GM23248 (cell line): ENCODE data around the gene LSM3. TPM values are rescaled to one million over a fixed set of nuclear protein-coding genes. Genes with fewer than 3 reads are reported as not detected.

Experiments
- DNase-seq: peaks from one replicate; pipeline ENCODE4 v3.0.0-alpha.2; 2015
- H2AFZ ChIP-seq: fragments of 200-600 bp; sonication (generic); 2 replicates; pipeline ENCODE4 v1.6.1; 2016; ENCODE audit warnings: antibody characterized with exemption
- H3F3A ChIP-seq: fragments of 200-600 bp; sonication (generic); 2 replicates; pipeline ENCODE4 v1.6.1; 2016; ENCODE audit warnings: mild to moderate bottlenecking, antibody characterized with exemption, mixed run types; ENCODE audit not compliant: insufficient read depth
- H3K27ac ChIP-seq: fragments of 200-600 bp; sonication (generic); 2 replicates; pipeline ENCODE4 v1.5.1; 2016; ENCODE audit warnings: mild to moderate bottlenecking
- H3K27me3 ChIP-seq: fragments of 200-600 bp; sonication (generic); replicated peaks from 2 replicates; pipeline ENCODE4 v1.6.1; 2016; ENCODE audit warnings: mild to moderate bottlenecking; ENCODE audit not compliant: insufficient read depth
- H3K36me3 ChIP-seq: fragments of 200-600 bp; sonication (generic); 2 replicates; pipeline ENCODE4 v1.6.1; 2016; ENCODE audit warnings: low read depth, mild to moderate bottlenecking
- H3K4me1 ChIP-seq: fragments of 200-600 bp; sonication (generic); 2 replicates; pipeline ENCODE4 v1.6.1; 2016; ENCODE audit warnings: mild to moderate bottlenecking; ENCODE audit not compliant: insufficient read depth
- H3K4me2 ChIP-seq: fragments of 200-600 bp; sonication (generic); one replicate; pipeline ENCODE4 v1.6.1; 2016; ENCODE audit warnings: mild to moderate bottlenecking; ENCODE audit not compliant: unreplicated experiment
- H3K4me3 ChIP-seq: fragments of 200-600 bp; sonication (generic); 2 replicates; pipeline ENCODE4 v1.5.1; 2016; ENCODE audit warnings: mild to moderate bottlenecking
- H3K79me2 ChIP-seq: fragments of 200-600 bp; sonication (generic); 2 replicates; pipeline ENCODE4 v1.6.1; 2016; ENCODE audit warnings: mild to moderate bottlenecking; ENCODE audit not compliant: insufficient read depth
- H3K9ac ChIP-seq: fragments of 200-600 bp; sonication (generic); 2 replicates; pipeline ENCODE4 v1.6.1; 2016; ENCODE audit warnings: mild to moderate bottlenecking
- H3K9me2 ChIP-seq: fragments of 200-600 bp; sonication (generic); 2 replicates; pipeline ENCODE4 v1.6.1; 2016; ENCODE audit warnings: mixed run types, mild to moderate bottlenecking, moderate library complexity; ENCODE audit not compliant: insufficient read depth
- H3K9me3 ChIP-seq: fragments of 200-600 bp; sonication (generic); one replicate; pipeline ENCODE4 v1.6.1; 2017; ENCODE audit warnings: low read depth
- H4K20me1 ChIP-seq: fragments of 200-600 bp; sonication (generic); 2 replicates; pipeline ENCODE4 v1.6.0; 2016; ENCODE audit not compliant: insufficient read depth
- EZH2 ChIP-seq: fragments of 200-600 bp; sonication (generic); IDR thresholded peaks from 2 replicates; pipeline ENCODE4 v1.6.1; 2018; ENCODE audit warnings: antibody characterized with exemption, mild to moderate bottlenecking; ENCODE audit not compliant: insufficient read depth, poor library complexity, severe bottlenecking
- EZH2phosphoT487 ChIP-seq: fragments of 200-600 bp; sonication (generic); IDR thresholded peaks from 2 replicates; pipeline ENCODE4 v1.6.1; 2018; ENCODE audit warnings: antibody characterized with exemption, moderate library complexity, mild to moderate bottlenecking, low read depth; ENCODE audit not compliant: insufficient read depth
- WGBS, 2 experiments: methylation state at CpG; one replicate each; pipeline ENCODE4 v1.1.6; 2015 to 2017; ENCODE audit warnings: low lambda C conversion rate in 2 of 2, low coverage in 1 of 2; ENCODE audit errors: missing lambda C conversion rate in 2 of 2; 5-methylcytosine and 5-hydroxymethylcytosine counted together
- in situ Hi-C: fragments of 300-500 bp; cut with MboI; formaldehyde crosslinking; loops from 2 replicates; pipeline ENCODE4 v1.15.0; 2020
- polyA plus RNA-seq: library from polyadenylated mRNA; unstranded; fragments of >200 nt; fragmentation: Nextera tagmentation; extraction: Ambion mirVana; gene quantifications from 2 replicates; pipeline ENCODE4 v1.2.1, GENCODE V29; 2016
- total RNA-seq: library from RNA; depleted of rRNA; stranded (reverse); fragments of >200 nt; shearing (Covaris generic); gene quantifications from 2 replicates; pipeline ENCODE4 v1.2.3, GENCODE V29; 2014

The LSM3 gene
- total and polyA plus RNA-seq, 2 experiments from 2014 or later: 9.4 to 32.3 TPM

- H3K4me3 ChIP-seq: no peak overlapping the region
- no peaks in the 10 kb centered on the region for H3K9me2 ChIP-seq
- no peaks in the 10 kb centered on the region for H3K4me1 ChIP-seq
- DNase-seq: no peak
- H3F3A ChIP-seq: no peaks in the 10 kb centered on the region; the same call in 1 of the 2 replicates
- H3K9me3 ChIP-seq: no peaks in the 10 kb centered on the region
- H3K27me3 ChIP-seq: no peaks in the 10 kb centered on the region
- 77 to 79% methylated on average over 2 of the region's 2 CpGs for WGBS, 2 experiments
- no peak overlapping the region for H3K27ac ChIP-seq
- H3K36me3 ChIP-seq: peaks cover 90% of the 10 kb centered on the region
- H2AFZ ChIP-seq: no peak overlapping the region
- no peak overlapping the region for H3K4me2 ChIP-seq
- no peak overlapping the region for H3K9ac ChIP-seq
- no peaks in the 10 kb centered on the region for H4K20me1 ChIP-seq
- H3K79me2 ChIP-seq: peaks cover 97% of the 10 kb centered on the region
- in situ Hi-C loops: no loop called here
- no peak for TF ChIP-seq EZH2
- TF ChIP-seq EZH2phosphoT487: no peak
These were observed 17.3 kb upstream of the LSM3 start for GRCh38 chr3:14161282-14161681.

GRCh38 chr3:14162178-14162577, 16.4 kb upstream of the LSM3 start:
- Histone ChIP-seq H3K4me3 (no peak overlapping the region), H3K4me2 (no peak overlapping the region), H3K27ac (no peak overlapping the region), H3F3A (no peaks in the 10 kb centered on the region), H3K9me3 (no peaks in the 10 kb centered on the region), H3K36me3 (peaks cover 90% of the 10 kb centered on the region), H3K9ac (no peak overlapping the region), H3K4me1 (no peaks in the 10 kb centered on the region), H3K79me2 (peaks cover 96% of the 10 kb centered on the region), H2AFZ (no peak overlapping the region), H4K20me1 (no peaks in the 10 kb centered on the region), H3K9me2 (no peaks in the 10 kb centered on the region), H3K27me3 (no peaks in the 10 kb centered on the region)
- WGBS, 2 experiments: 87 to 89% methylated on average over 2 of the region's 2 CpGs
- no peak for TF ChIP-seq EZH2phosphoT487
- TF ChIP-seq EZH2: no peak
- no peak for DNase-seq
- in situ Hi-C loops: no loop called here

GRCh38 chr3:14166877-14167603, 11.6 kb upstream of the LSM3 start:
- no peak overlapping the region for H3K27ac ChIP-seq
- H3K9me2 ChIP-seq: no peaks in the 10 kb centered on the region
- no peaks in the 10 kb centered on the region for H4K20me1 ChIP-seq
- no peak overlapping the region for H3K9ac ChIP-seq
- H3K4me1 ChIP-seq: peaks cover 32% of the 10 kb centered on the region
- no peak overlapping the region for H3K4me3 ChIP-seq
- H3K79me2 ChIP-seq: peaks cover 77% of the 10 kb centered on the region
- no peak for DNase-seq
- H2AFZ ChIP-seq: no peak overlapping the region
- H3F3A ChIP-seq: peaks cover 37% of the 10 kb centered on the region
- H3K4me2 ChIP-seq: no peak overlapping the region
- TF ChIP-seq EZH2phosphoT487: no peak
- TF ChIP-seq EZH2: no peak
- no peaks in the 10 kb centered on the region for H3K27me3 ChIP-seq
- H3K9me3 ChIP-seq: no peaks in the 10 kb centered on the region
- in situ Hi-C loops: no loop called here
- WGBS, 2 experiments: 93 to 94% methylated on average over 9 of the region's 9 CpGs
- H3K36me3 ChIP-seq: peaks cover 70% of the 10 kb centered on the region

GRCh38 chr3:14169435-14169834, 9.2 kb upstream of the LSM3 start:
- WGBS, 2 experiments: 58 to 59% methylated on average over 2 of the region's 2 CpGs
- DNase-seq: peak; percentile 34
- peaks cover 53% of the 10 kb centered on the region for H3K36me3 ChIP-seq

More at GRCh38 chr3:14169435-14169834, 9.2 kb upstream of the LSM3 start:
- Histone ChIP-seq H4K20me1 (no peaks in the 10 kb centered on the region), H3K79me2 (peaks cover 77% of the 10 kb centered on the region), H3K27ac (peak overlapping the region; percentile 86), H3K9me3 (no peaks in the 10 kb centered on the region), H3K9ac (peak overlapping the region; percentile 47), H3K4me3 (peak overlapping the region; percentile 42), H3F3A (peaks cover 43% of the 10 kb centered on the region), H3K4me1 (peaks cover 37% of the 10 kb centered on the region), H3K27me3 (no peaks in the 10 kb centered on the region), H3K9me2 (no peaks in the 10 kb centered on the region), H3K4me2 (peak overlapping the region; percentile 78), H2AFZ (no peak overlapping the region)
- no peak for TF ChIP-seq EZH2phosphoT487
- no peak for TF ChIP-seq EZH2
- in situ Hi-C loops: no loop called here
